Measurements from ENCODE around the gene LRRC9. TPM values are rescaled to one million over a fixed set of nuclear protein-coding genes. Genes with fewer than 3 reads are reported as not detected.

Gene LRRC9
- total and polyA plus RNA-seq, 2 donors (not counting 3 experiments of a cell fraction or from before 2014, with no cell fraction given): not detected

GRCh38 chr14:60051721-60052221 is 131.8 kb downstream of the LRRC9 start:
- FAIRE-seq (no peak), DNase-seq (ENCODE audit: low read depth, low spot score) (no peak)
- POLR2A ChIA-PET: no interaction called here
- CTCF ChIA-PET: interaction anchor here (0.6 to 1.3 kb wide), 3 partner anchors 18 to 169 kb away, joined by 3 to 4 read pairs (median 3); no protein-coding TSS in a partner anchor
- Histone ChIP-seq H3K27ac (ENCODE audit: insufficient read depth, low read depth, low read length) (no peak overlapping the region), H3K4me3 (replicated peaks in 1 of 3; ENCODE audit: insufficient read depth in 1 of 3, low read depth in 1 of 3, low read length in 3 of 3) (no peak overlapping the region), H3K79me2 (ENCODE audit: control insufficient read depth, insufficient read depth, low read length) (no peaks in the 10 kb centered on the region), H3K4me1 (ENCODE audit: control insufficient read depth, extremely low read depth, insufficient read depth, low read length) (no peaks in the 10 kb centered on the region), H4K20me1 (replicated peaks; ENCODE audit: control insufficient read depth, extremely low read depth, insufficient read depth, low read length) (no peaks in the 10 kb centered on the region), H2AFZ (ENCODE audit: low read depth, low read length) (no peak overlapping the region), H3K9ac (replicated peaks; ENCODE audit: extremely low read depth, insufficient read depth, low read length) (no peak overlapping the region), H3K36me3 (ENCODE audit: control insufficient read depth in 2 of 2, extremely low read depth in 1 of 2, insufficient read depth in 2 of 2, low read length in 2 of 2) (no peaks in the 10 kb centered on the region), H3K9me3 (replicated peaks; ENCODE audit: control insufficient read depth, insufficient read depth, low read length) (no peaks in the 10 kb centered on the region), H3K9me1 (replicated peaks; ENCODE audit: control insufficient read depth, extremely low read depth, insufficient read depth, low read length) (no peaks in the 10 kb centered on the region), H3K27me3 (ENCODE audit: control insufficient read depth in 2 of 2, insufficient read depth in 2 of 2, low read length in 2 of 2) (no peaks in the 10 kb centered on the region), H3K4me2 (ENCODE audit: insufficient read depth, low read length) (no peak overlapping the region)
- no TSS peak for BruUV-seq (replicated peaks)
- intact Hi-C loops (cut with micrococcal nuclease) (no loop called here), dilution Hi-C loops (cut with MboI; ENCODE audit: extremely low pct_ligation_motif_present, low sequenced_read_pairs) (no loop called here)
- TF ChIP-seq EZH2 (IDR thresholded peaks at IDR 0.05; ENCODE audit: borderline replicate concordance, low read depth, low read length, severe bottlenecking) (no peak), FOS (IDR thresholded peaks at IDR 0.05; ENCODE audit: borderline replicate concordance, insufficient read depth, low read length) (no peak), CTCF (IDR thresholded peaks at IDR 0.05; ENCODE audit: extremely low read depth in 1 of 2, insufficient read depth in 1 of 2, low read depth in 1 of 2, low read length in 2 of 2) (no peak), MAX (IDR thresholded peaks at IDR 0.05; ENCODE audit: insufficient read depth, insufficient read length) (no peak), JUN (IDR thresholded peaks at IDR 0.05; ENCODE audit: borderline replicate concordance, insufficient read depth, insufficient read length, low read depth) (no peak)
